Ovary (tissue), 3 donors: Measurements from ENCODE around the gene MALRD1.

Experiments
- CTCF ChIP-seq, 3 donors: fragments of 450-650 bp in 2 of 3; fragments of 200-600 bp in 1 of 3; IDR thresholded peaks; one replicate each; pipeline versions ENCODE4 v1.5.1 to v1.8.0; 2016 to 2022; ENCODE audit warnings: antibody characterized with exemption in 3 of 3, mild to moderate bottlenecking in 1 of 3
- POLR2A ChIP-seq: fragments of 450-650 bp; IDR thresholded peaks from one replicate; pipeline ENCODE4 v1.6.1; 2017; ENCODE audit warnings: antibody characterized with exemption, mild to moderate bottlenecking, moderate library complexity
- donor health status: DM: no; HTN: no; CAD: no.

- no peak for TF ChIP-seq POLR2A
- no peak for TF ChIP-seq CTCF (IDR thresholded peaks at IDR 0.05)
Measured at GRCh38 chr10:19033741-19034140, 14.9 kb upstream of the MALRD1 start.
